ENCODE measurements around the gene NCBP2.

The NCBP2 gene

DNA sequence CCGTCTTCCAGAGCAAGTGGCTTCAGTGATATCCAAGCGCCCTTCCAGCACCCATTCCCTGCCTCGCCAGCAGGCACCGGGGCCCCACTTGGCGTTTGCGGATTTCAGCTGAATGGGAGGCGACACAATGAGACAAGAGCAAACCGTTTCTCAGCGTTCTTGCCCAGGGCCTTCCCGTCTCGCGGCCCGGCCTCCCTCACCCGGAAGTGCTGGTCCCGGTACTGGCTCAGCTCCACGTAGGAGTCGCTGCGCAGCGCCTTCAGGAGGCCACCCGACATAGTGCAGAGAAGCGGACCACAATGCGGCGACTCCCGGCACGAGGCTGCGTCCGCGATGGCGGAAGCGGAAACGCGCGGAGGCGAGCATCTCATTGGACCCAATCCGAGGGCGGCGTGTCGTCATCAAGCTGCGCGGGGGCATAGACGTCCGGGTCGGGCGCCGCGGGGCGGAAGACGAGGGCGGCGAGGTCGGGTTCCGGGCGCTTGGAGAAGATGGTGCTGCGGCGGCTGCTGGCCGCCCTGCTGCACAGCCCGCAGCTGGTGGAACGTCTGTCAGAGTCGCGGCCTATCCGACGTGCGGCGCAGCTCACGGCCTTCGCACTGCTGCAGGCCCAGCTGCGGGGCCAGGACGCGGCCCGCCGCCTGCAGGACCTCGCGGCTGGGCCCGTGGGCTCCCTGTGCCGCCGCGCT, at the start of gene NCBP2:
Gene NCBP2, minus strand, starts transcription at position 303 of the 689 bp plus-strand sequence. Its CDS starts 25 bp downstream, at position 278.
- peak; percentile 83 to 98 (median 95) for DNase-seq

DNA sequence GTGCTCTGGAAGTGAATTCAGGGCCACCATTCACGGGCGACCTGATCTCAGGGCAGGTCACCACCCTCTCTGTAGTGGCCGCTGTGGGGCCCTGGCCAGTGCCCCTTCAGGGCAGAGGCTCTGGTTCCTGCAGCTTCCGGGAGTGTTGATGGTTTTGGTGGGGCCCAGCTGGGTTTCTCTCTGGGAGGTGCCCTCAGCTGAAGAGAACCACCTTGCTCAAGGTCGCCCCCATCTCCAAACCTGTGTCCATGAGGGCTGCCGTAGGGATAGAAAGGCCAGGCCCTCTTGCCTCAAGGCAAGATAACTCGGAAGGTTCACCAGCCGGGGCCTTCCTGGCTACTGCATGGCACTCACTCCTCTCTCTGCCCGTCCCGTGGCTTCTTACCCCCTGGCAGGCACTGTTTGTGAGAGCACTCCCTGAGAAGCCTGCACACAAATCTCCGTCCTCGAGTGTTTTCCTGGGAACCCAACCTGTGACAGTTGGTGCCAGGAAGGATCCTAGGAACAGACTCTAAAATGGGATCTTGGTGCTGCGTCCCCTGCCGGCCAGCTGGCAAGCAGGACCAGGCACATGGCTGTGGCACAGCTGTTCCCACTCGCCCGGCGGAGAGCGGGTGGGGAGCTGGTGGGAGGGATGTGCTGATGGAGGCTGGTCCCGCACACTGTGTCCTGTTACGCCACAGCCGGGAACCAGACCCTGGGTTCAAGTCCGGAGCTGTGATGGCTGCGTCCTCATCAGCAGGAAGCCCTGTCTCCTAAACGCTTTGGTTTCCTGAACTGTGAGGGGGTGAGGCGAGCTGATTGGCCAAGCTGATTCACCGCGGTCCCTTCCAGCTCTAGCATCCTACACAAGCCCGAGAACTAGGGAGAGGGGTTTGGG, 49.5 kb upstream of the NCBP2 start:
- peak in 1 of 51 donors; percentile 59 for DNase-seq

DNA sequence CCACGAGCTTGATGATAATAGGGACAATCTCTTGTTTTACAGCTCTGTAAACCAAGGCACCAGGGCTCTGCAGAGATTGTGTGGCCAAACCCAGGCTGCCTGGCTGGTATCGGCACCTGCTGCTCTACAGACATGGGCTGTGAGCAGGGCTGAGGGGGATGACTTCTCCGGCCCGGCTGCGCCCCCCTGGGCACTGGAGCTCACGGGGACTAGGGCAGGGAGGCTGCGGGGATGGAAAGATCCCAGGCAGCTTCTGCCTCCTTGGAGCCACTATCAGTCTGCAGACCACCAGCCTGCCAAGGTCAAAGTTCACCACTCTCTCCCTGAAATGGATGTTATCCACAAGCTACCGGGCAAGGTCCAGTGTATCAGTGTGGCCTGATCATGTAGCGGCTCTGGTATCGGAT, 48.3 kb upstream of the NCBP2 start:
- no peak for DNase-seq

GRCh38 chr3:196989721-196990262, 47.5 kb upstream of the NCBP2 start:
- DNase-seq = no peak

DNA sequence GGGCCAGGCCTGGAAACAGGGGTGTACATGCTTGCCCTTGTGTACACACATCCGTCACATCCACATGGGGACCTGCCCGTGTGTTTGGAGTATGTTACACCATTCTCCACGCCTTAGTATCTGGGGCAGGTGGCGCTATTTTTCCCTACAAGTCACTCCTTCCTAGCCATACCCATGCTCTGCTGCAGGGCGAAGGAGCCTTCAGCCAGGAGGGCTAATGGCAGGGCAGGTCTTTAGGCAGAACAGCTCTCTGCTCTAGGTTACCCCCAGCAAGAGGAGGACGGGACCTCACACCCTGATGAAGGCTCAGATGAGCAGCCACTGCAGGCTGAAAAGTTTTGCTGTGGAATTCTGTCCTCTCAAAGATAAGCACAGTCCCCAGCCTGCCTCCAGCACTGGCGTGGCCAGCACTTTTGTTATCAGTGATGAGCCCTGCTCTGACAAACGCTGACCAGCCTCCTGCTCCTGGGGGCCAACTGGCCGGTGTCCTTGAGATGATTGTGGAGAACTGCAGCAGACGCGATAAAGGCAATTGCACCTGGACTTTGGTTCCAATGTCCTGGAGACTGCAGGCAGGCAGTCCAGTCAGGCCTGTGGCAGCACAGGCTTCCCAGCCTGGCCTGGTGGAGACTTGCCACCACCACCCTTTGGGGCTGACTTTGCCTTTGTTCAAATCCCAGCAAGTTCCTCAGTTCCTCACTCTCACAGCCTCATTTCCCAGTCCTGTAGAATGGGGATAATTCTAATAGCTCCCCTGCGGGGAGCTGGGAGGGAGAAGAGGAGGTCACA, 46.1 kb upstream of the NCBP2 start:
- DNase-seq = no peak

GRCh38 chr3:196987022-196987421, 44.7 kb upstream of the NCBP2 start:
- DNase-seq = no peak

DNA sequence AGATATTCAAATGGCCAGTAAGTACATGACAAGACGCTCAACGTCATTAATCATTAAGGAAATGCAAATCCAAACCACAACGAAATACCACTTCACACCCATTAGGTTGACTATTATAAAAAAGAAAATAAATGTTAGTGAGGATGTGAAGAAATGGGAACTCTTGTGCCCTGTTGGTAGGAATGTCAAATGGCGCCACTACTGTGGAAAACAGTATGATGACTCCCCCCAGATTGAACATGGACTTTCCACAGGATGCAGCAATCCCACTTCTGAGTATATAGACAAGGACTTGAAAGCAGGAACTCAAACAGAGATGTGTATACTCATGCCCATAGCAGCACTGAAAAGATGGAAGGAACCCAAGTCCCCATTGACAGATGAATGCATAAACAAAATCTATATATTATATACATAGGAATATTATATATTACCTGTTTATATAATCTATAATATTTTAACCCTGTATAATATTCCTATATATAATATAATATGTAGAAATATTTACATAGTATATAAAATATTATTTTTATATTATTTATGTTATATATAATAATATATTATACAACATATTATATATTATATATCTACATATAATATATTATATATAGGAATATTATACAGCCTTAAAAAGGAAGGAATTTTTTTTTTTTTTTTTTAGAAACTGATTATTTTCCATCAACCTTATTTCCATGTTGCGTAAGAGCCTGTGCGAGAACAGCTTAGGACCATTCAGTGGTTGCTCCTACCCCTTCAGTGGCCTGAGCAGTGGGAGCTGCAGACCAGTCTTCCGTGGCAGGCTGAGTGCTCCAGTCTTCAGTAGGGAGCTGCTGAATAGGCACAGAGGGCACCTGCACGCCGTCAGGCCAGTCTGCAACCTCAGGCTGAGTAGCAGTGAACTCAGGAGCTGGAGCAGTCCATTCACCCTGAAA, 43.9 kb upstream of the NCBP2 start:
- no peak for DNase-seq

DNA sequence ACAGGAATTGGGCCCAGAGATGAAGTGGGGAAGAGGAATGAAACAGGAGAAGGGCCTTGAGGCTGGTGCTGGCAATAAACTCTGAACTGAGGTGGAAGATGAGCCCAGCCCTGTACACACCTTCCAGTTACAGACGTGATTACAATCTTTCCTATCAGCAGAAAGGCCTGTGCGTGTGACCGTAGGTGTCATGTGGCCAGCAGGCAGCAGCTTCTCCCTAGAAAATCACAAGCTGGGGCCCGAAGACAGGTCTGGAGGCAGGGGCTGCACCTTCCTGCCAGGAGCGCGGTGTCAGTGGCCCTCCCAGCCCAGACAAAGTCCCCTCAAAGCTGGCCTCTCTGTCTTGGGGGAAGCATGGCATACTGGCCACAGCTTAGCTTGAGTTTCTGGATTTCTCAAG, 43.0 kb upstream of the NCBP2 start:
- DNase-seq = no peak

- no peak for DNase-seq
Measured at GRCh38 chr3:196983186-196983585, 40.9 kb upstream of the NCBP2 start.

- no peak for DNase-seq
Measured at GRCh38 chr3:196981657-196982056, 39.3 kb upstream of the NCBP2 start.

DNA sequence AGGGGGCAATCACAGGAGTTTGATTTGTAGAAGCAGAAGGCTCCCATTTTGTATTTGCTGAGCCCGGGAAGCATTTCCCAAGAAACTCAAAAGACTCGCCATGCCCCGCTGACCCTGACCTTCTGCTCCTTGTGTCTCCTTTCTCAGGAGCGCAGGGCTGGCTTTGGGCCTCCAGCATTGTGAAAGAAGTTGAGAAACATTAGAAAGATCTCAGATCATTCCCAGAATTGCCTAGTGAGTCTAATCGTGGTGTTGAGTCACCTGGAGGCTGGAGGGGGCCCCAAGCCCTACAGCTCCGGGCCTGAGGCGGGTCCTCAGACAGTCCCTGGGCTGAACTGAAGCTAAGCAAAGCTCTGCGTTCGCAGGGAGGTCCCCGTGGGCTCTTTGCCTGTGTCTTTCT, 37.2 kb upstream of the NCBP2 start:
- DNase-seq = peak in 1 of 51 donors; percentile 30

- no peak for DNase-seq
Measured at GRCh38 chr3:196976941-196977340, 34.6 kb upstream of the NCBP2 start.

DNA sequence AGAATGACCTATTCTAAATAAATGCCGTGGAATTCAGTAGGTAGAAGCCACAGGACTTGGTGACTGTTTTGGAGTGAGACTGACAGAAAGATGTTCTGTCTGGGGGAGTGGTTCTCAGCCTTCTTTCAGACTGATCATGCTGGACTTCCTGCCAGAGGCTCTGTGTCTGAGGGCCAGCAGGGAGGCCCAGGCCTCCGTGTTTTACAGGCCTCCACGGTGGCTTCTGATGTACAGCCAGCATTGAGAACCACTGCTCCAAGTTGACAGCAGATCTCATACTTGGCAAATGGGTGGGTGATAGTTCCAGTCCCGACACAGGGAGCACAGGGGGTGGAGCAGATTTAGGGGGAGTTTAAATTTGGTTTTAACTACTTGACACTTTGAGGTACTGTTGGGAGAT, 33.0 kb upstream of the NCBP2 start:
- DNase-seq = no peak

DNA sequence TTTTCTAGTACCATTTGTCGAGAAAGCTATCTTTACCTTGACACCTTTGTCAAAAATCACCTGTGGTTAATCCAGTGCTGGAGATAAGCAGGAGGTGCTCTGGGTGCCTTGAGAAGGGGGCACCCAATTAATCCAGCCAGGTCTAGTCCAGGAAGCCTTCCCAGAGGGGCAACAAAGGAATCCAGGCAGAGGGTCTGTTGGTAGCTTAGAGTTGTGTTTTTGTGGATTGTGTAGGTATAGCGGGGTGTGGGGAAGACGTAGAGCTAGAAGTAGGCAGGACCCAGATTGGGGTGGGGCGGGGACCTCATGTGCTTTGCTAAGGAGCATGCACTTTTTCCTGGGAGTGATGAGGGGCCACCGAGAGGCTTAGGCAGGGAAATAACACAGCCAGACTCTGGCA, 32.3 kb upstream of the NCBP2 start:
- DNase-seq = no peak

- no peak for DNase-seq
Measured at GRCh38 chr3:196971094-196971698, 28.9 kb upstream of the NCBP2 start.

DNA sequence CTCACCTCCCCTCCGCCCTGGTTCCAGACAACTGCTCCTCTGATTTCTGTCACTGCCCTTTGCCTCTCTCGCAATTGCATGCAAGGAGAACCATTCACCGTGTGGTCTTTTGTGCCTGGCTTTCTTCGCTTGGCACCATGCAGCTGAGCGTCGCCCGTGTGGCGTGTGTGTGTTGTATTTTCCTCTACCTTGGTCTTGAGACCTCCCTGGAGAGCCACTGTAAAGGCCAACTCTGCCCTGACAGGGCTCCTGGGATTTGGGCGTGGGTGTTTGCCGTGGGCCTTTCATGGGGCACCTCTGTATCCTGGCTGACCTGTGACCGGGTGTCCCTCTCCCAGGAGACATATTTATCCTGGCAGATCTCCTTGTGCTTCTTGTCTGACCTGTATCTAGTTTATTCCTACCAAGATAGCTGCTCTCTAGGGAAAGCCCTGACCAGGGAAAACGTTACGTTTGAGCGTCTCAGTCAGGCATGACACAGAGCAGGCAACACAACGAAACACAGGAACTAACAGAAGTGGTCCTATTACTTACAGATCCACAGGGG, 28.3 kb upstream of the NCBP2 start:
- no peak for DNase-seq

DNA sequence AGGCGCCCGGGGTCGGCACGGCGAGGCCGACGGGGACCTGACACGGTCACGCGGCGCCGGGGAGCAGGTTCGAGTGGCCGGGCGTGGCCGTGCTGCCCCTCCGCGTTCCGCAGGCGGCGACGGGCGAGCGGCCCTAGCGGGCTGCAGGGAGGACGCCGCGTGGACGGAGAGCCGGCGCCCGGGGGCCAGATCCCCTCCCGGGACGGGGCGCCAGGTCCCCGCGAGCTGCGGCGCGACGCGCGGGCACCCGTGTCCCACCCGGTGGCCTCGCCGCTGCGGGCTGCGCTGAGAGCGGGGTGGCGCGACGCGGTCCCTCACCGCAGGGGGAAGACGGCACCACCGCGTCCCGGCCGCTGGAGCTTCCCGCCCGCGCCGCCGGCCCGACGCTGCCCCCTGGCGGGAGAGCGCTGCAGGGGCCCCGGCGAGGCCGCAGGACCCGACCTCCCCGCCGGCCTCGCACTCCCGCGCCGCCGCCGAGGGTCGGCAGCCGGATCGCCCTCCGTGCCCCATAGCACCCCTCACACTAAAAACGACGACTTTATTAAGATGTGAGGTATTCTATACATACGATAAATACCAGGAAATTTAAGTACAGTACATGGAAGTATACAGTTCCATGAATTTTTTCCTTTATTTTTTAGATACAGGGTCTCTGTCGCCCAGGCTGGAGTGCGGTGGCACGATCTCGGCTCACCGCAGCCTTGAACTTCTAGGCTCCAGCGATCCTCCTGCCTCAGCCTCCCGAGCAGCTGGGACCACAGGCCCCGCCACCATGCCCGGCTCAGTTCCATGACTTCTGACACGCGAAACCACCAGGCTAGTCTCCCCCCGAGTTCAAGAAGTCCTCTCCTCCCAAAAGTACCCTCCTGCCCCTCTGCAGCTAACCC, 27.6 kb upstream of the NCBP2 start:
- DNase-seq = peak in 31 of 51 donors; percentile 8 to 70 (median 29)

GRCh38 chr3:196969134-196969659, 26.9 kb upstream of the NCBP2 start:
- peak in 9 of 51 donors; percentile 10 to 46 (median 19) for DNase-seq

All from hypothalamus (tissue), 51 donors.